Panc1 (cell line): ENCODE data around the gene PLEKHA1. TPM values are rescaled to one million over a fixed set of nuclear protein-coding genes. Genes with fewer than 3 reads are reported as not detected.

ENCODE experiments used
- ATAC-seq: fragments of 200-7000 bp; cut with Tn5 transposase; 2 replicates; pipeline ENCODE4 v1.9.1; 2020; ENCODE audit warnings: mild to moderate bottlenecking, moderate library complexity
- BruUV-seq: library from RNA; stranded (reverse); fragments of 400-500 nt; replicated peaks from 2 replicates; lab custom pipeline; 2021; lab: Mats Ljungman, UMichigan
- CTCF ChIA-PET: fragments of 300-600 bp; sonication (Branson Sonifier 250); formaldehyde crosslinking; loops from one replicate; lab custom pipeline; 2022; ENCODE audit warnings: antibody characterized with exemption; lab: Charles Lee
- POLR2A ChIA-PET: fragments of 300-600 bp; sonication (Branson Sonifier 250); formaldehyde crosslinking; loops from one replicate; lab custom pipeline; 2022; ENCODE audit warnings: antibody characterized with exemption; lab: Charles Lee
- DNase-seq: peaks from one replicate; pipeline ENCODE4 v3.0.0-alpha.2; 2010; ENCODE audit warnings: low read depth, low spot score
- H3K27ac ChIP-seq: 2 replicates; pipeline ENCODE4 v1.5.1; 2011; ENCODE audit warnings: mild to moderate bottlenecking, low read length, inconsistent platforms
- H3K27me3 ChIP-seq: fragments of 200-500 bp; sonication (Bioruptor generic); 2 replicates; pipeline ENCODE4 v1.6.0; 2014; ENCODE audit warnings: low read length, inconsistent platforms; ENCODE audit not compliant: control insufficient read depth, insufficient read depth
- H3K36me3 ChIP-seq: fragments of 200-500 bp; sonication (Bioruptor generic); 2 replicates; pipeline ENCODE4 v1.5.1; 2014; ENCODE audit warnings: inconsistent platforms, mild to moderate bottlenecking, low read length, moderate library complexity; ENCODE audit not compliant: control insufficient read depth, insufficient read depth
- H3K4me1 ChIP-seq: 2 replicates; pipeline ENCODE4 v1.5.1; 2011; ENCODE audit warnings: inconsistent platforms, mild to moderate bottlenecking, low read length, moderate library complexity; ENCODE audit not compliant: control insufficient read depth, insufficient read depth
- H3K4me3 ChIP-seq, 2 experiments: 2 replicates each; pipeline ENCODE4 v1.5.1; 2011 to 2012; ENCODE audit warnings: low read depth in 2 of 2, low read length in 2 of 2, mild to moderate bottlenecking in 2 of 2, inconsistent platforms in 1 of 2, moderate library complexity in 1 of 2
- H3K9me3 ChIP-seq: fragments of 200-500 bp; sonication (Bioruptor generic); 2 replicates; pipeline ENCODE4 v1.5.1; 2014; ENCODE audit warnings: low read depth, mild to moderate bottlenecking, inconsistent platforms, low read length, moderate library complexity; ENCODE audit not compliant: control insufficient read depth, insufficient read depth
- CTCF ChIP-seq: fragments of 450-650 bp; IDR thresholded peaks from 2 replicates; pipeline ENCODE4 v1.5.1; 2017; ENCODE audit warnings: mild to moderate bottlenecking
- POLR2AphosphoS5 ChIP-seq: IDR thresholded peaks from 2 replicates; pipeline ENCODE4 v1.6.1; 2012; ENCODE audit warnings: mild to moderate bottlenecking, low read depth, low read length, moderate library complexity
- REST ChIP-seq, 2 experiments: IDR thresholded peaks; 2 replicates each; pipeline ENCODE4 v1.6.1; 2011 to 2012; ENCODE audit warnings: low read depth in 2 of 2, control low read depth in 1 of 2, low read length in 1 of 2, mild to moderate bottlenecking in 1 of 2, moderate library complexity in 1 of 2; ENCODE audit not compliant: insufficient read depth in 1 of 2
- SIN3A ChIP-seq: IDR thresholded peaks from 2 replicates; pipeline ENCODE4 v1.6.1; 2012; ENCODE audit warnings: low read depth, mild to moderate bottlenecking, low read length, moderate library complexity, borderline replicate concordance; ENCODE audit not compliant: insufficient read depth
- TCF7L2 ChIP-seq: IDR thresholded peaks from 2 replicates; pipeline ENCODE4 v1.6.1; 2011; ENCODE audit warnings: mild to moderate bottlenecking, low read depth, low read length, inconsistent platforms
- in situ Hi-C: cut with HindIII; loops from 2 replicates; pipeline ENCODE4 v1.10.0; 2016; ENCODE audit warnings: low sequenced_read_pairs, low pct_unique_long_range_greater_than_20kb
- intact Hi-C: fragments of 100-400 bp; cut with micrococcal nuclease; formaldehyde crosslinking; loops from one replicate; pipeline ENCODE4 v1.10.0; 2022; ENCODE audit not compliant: unreplicated experiment
- total RNA-seq: library from RNA; stranded (reverse); gene quantifications from one replicate; pipeline ENCODE4 v1.2.1, GENCODE V29; 2021; ENCODE audit not compliant: unreplicated experiment

PLEKHA1 gene
- total RNA-seq, 1 experiment from 2014 or later: 95.5 TPM

- in situ Hi-C loops (no loop called here), intact Hi-C loops (no loop called here)
- Histone ChIP-seq H3K4me3 (no peak overlapping the region), H3K27ac (no peak overlapping the region), H3K27me3 (no peaks in the 10 kb centered on the region), H3K9me3 (no peaks in the 10 kb centered on the region), H3K36me3 (no peaks in the 10 kb centered on the region), H3K4me1 (no peaks in the 10 kb centered on the region)
- ATAC-seq (no peak), DNase-seq (no peak)
- CTCF ChIA-PET: no interaction called here
- no TSS peak for BruUV-seq
- POLR2A ChIA-PET: no interaction called here
- no peak for TF ChIP-seq POLR2AphosphoS5
- no peak for TF ChIP-seq REST (IDR thresholded peaks at IDR 0.05; ENCODE audit: insufficient read depth in 1 of 2, low read depth in 2 of 2, low read length in 1 of 2)
- TF ChIP-seq SIN3A: no peak
- no peak for TF ChIP-seq CTCF
- TF ChIP-seq TCF7L2: no peak
Observed at GRCh38 chr10:122361046-122361445, 13.5 kb upstream of the PLEKHA1 start.

- no peaks in the 10 kb centered on the region for H3K27me3 ChIP-seq
- H3K9me3 ChIP-seq: no peaks in the 10 kb centered on the region
- ChIA-PET CTCF (no interaction called here), POLR2A (no interaction called here)
- H3K4me1 ChIP-seq: no peaks in the 10 kb centered on the region
- in situ Hi-C loops (no loop called here), intact Hi-C loops (no loop called here)
- no peaks in the 10 kb centered on the region for H3K36me3 ChIP-seq
- DNase-seq (no peak), ATAC-seq (no peak)
- TF ChIP-seq REST (IDR thresholded peaks at IDR 0.05; ENCODE audit: insufficient read depth in 1 of 2, low read depth in 2 of 2, low read length in 1 of 2) (no peak), POLR2AphosphoS5 (no peak), SIN3A (no peak), TCF7L2 (no peak), CTCF (no peak)
- H3K27ac ChIP-seq: no peak overlapping the region
- H3K4me3 ChIP-seq: no peak overlapping the region
- no TSS peak for BruUV-seq
Observed at GRCh38 chr10:122362031-122362592, 12.4 kb upstream of the PLEKHA1 start.
